ENCODE data around the gene SDK2.

Gene SDK2

DNA sequence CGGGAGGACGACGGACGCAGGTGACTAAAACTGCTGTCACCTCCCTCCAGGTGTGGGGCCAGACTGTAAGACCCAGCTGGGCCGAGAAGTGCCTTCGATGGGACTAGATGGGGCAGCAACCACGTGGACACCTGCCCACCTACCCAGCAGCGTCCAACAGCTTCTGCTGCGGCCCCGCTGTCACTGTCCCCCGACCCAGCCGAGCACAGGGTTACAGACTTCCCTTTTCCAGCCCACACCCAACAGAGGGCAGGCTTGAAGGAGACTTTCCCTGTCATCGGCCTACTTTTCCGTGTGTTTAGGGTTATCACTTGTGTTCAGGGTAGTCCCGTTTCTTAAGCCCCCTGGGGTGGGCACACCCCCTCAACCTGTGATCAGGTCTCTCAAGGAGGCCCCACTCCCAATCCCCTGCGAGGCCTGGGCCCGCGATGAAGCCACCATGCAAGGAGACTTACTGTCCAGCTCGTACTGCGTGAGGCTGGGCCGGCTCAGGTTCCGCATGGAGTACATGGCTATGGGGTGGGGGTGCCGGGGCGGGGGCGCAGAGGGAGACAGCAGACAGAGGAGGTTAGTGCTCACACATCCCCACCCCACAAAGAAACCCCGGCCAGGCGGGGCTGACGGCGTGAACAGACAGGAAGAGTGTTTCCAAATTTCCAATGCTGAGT is 263.7 kb downstream of the SDK2 start:
- DNase-seq, result no peak

DNA sequence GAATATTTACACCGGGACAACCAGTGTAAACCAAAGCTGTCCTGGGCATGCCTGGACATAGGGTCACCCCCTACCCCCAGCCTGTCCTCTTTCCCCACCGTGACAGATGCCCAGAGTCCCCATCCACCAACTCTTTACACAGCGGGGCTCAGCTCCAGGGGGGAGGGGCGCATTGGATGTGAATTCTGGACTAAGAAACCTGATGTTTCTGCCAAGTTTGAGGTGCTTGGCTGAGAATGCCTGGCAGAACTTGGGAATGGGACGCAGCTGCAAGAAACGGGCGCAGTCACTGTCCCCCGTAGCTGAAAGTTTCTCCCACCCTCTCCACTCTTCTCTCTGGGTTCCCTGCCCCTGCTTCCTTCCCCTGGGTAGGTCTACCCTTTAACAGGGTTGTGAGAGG is 264.4 kb downstream of the SDK2 start:
- DNase-seq, result no peak

DNA sequence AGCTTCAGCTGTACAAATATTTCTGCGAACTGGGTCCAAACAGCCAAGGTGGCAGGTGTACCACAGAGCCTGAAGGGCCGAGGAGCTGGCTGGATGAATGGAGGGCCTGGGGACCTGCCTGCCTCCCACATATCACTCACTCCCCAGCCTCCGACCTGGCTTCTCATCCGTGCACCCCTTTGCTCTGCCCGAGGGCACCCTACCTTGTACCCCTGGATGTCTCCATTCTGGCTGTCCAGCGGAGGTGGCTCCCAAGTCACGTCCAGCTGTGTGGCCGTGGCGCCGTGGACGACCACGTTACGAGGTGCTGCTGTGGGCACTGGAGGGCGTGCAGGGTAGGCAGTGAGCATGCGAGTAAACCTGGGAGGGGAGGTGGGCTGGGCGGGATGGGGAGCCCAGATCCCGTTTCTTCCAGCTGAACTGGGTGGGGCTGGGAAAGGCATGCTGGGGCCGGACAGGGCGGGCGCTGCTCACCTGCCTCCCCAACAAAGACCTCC is 265.2 kb downstream of the SDK2 start:
- DNase-seq, result no peak

DNA sequence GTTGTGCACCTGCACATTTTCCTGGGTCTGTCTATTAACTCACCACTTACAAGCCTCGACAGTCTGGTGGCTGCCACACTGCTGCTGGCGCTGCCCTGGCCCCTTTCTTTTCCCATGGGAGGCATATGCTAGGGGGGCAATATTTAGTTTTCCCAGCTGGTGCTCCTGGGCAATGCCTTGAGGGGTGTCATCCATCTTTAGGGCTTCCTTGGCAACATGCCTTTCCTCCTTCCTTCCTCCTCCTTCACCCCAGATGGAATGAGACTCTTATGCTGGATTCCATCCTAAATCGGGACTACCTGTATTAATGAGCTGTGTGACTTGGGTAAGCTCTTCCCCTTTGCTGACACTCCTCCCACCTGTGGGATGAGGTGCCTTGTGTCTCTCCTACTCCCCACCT is 267.6 kb downstream of the SDK2 start:
- no peak for DNase-seq

DNA sequence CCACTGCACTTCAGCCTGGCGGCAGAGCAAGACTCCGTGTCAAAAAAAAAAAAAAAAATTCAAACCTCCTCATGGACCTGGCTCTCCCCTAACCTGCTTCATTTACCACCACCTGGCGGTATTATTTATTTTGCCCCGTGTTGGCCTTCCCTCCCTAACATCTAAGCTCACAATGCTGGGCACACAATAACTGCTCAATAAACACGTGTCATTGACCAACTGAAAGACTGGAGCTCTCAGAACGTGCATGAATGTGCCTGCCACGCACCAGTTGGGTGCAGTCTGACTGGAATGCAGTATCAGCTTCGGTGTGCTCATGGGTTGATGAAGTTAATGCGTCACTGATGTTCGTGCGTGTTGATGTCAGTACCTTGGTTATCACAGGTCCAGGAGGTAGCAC is 268.1 kb downstream of the SDK2 start:
- DNase-seq, result no peak

DNA sequence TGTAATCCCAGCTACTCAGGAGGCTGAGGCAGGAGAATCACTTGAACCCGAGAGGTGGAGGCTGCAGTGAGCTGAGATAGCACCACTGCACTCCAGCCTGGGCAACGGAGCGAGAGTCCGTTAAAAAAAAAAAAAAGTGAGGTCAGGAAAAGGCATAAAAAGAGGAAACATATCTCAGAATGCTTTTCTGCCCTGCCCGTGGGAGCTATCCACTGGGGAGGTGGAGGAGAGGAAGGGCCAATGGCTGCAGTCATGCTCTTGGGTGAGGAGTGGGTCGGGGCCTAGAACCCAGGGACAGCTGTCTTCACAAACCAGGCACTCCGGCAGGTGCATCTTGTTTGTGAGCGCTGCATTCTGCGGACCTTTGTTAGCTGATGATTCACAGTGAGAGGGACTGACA is 272.4 kb downstream of the SDK2 start:
- DNase-seq, result no peak

DNA sequence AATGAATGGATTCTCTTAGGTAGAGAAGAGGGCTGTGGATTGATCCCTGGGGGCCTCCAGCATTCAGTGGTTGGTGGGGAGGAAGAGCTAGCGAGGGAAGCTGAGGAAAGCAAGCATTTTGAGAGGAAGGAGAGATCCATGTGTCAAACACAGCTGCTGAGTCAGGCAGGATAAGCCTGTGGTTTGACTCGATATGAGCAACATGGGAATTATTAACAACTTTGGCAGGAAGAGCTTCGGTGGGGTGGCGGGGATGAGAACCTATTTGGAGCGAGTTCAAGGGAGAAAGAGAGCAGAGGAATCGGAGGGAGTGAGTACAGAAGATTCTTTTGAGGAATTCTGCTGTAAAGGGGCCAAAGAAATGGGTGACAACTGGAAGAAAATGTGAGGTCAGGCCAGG is 273.0 kb downstream of the SDK2 start:
- no peak for DNase-seq

DNA sequence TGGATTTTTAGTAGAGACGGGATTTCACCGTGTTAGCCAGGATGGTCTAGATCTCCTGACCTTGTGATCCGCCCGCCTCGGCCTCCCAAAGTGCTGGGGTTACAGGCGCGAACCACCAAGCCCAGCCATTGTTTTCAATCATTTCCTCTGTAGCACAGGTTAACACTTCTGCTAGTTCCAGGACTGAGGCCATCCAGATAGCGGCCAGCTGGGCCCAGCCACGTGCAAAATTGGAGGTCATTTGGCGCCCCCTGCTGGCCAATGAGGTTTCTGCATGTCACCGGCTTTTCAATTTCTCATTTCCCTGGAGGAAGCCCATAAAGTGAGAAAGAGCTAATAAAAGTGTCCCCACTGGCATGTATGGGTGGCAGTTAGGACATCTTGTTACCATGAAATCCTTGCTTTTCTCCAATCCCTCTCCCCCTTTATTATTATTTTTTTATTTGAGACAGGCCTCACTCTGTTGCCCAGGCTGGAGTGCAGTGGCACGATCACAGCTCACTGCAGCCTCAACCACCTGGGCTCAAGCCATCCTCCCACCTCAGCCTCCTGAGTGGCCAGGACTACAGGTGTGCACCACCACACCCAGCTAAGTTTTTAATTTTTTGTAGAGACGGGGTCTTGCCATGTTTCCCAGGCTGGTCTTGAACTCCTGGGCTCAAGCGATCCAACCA is 274.3 kb downstream of the SDK2 start:
- DNase-seq, result peak; percentile 94

DNA sequence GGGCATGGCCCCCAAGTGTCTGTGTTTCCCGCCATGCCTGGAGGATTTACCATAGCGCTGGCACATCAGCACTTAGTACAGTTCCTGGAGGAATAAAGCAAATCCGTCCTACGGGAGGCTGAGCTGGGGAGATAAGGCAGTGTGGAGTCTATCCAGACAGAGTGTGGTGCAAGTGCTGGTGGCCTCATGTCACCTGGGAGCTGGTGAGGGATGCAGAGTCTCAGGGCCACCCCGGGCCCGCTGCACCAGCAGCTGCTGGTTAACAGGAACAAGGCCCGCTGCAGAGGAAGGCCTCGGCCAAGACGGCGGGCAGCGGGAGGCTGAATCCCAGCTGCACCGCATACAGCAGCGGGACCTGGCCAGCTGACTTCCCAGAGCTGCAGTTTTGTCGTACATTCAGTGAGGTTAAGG is 275.1 kb downstream of the SDK2 start:
- DNase-seq, result no peak

DNA sequence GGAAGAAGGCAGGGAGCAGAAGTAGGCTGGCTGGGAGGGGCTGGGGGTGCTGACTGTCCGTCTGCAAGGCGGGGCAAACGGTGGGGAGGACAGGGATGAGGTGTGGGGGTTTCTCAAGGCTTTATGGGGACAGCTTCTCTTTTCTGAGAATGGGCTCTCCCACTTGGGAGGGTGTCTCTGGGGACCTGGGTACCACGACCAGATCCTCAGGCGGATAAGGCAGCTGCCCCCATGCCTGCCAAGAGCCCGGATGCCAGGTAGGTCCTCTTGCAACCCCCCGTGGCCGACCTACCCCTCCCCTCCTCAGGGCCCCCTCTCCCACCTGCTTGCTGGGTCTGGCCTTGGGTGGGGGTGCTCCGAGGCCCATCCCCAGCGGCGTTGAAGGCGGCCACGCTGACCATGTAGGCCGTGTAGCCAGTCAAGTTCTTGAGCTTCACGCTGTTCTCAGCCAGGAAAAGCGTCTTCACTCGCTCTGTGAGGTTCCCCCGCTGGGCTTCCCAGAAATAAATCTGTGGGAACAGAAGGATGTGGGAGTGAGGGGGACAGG is 276.1 kb downstream of the SDK2 start:
- DNase-seq, result no peak

DNA sequence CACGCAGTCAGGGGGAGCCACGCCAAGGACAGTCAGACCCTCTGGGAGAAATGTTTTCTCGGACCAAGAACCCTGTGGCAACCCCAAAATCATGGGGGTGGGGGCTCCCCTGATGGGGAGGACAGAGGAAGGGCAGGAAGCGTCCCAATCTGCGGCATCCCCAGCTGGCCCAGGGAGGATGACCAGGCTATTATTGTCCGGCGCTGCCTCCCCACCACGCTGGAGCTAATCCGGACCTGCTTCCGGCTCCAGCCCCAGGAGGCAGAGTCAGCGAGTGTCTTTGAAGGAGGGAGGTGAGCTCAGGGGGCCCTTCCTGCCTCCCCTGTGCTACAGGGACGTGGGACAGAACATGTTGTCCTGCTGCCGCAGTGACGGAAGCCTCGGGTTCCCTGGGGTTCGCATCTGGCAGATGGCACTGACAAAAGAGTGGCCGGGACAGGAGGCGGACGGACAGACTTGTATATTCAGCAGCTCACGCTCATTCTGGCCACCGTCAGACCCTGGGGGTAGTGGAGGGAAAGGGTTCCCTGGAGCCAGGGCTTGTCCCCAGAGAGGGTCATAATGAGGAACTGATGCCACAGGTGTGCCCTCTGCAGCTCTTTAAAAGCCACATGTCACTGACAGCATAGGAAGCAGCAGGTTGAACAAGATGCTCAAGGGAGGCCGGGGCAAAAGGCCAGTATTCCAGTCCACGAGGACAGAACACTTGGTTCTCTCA is 278.2 kb downstream of the SDK2 start:
- DNase-seq, result no peak

DNA sequence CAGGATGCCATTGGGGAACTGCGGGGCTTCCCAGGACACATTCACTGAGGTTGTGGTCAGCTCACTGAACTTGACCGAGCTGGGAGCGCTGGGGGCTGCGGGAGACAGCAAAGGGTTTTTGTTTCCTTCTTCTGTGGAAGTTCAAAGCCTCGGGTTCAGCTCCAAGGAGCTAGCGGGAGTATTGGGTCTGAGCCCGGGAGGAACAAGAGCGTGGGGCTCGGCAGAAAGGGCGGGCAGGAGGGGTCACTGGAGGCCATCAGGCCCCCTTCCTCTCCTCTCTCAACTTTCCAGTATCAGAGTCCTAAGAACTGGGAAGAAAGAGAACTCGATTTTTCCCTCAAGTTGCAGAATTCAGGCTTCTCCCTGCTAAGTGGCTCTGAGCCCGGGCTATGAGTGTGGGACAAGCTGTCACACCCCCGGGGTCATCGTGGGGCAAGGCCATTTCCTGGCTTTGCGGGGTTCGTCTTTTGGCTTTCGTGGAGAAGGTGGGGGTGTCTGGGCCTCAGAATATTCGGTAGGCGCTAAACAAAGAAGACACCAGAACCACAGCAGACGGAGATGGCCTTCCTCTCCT is 278.9 kb downstream of the SDK2 start:
- DNase-seq, result no peak

DNA sequence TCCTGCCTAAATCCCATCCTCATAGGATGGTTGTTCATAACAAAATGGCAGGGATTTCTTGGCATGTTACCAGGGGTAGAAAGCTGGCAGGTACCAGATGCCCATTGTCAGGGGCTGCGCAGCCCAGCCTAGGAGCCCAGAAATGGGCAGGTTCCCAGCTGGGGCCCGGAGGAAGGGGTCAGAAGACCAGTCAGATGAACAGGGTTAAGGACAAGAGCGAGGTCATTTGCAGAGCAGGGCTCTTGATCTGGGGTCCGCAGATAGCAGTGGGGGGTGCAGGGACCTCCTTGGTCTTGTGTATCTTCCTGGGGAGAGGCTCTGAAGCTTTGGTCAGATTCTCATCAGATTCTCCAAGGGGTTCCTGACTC is 280.1 kb downstream of the SDK2 start:
- DNase-seq, result no peak

DNA sequence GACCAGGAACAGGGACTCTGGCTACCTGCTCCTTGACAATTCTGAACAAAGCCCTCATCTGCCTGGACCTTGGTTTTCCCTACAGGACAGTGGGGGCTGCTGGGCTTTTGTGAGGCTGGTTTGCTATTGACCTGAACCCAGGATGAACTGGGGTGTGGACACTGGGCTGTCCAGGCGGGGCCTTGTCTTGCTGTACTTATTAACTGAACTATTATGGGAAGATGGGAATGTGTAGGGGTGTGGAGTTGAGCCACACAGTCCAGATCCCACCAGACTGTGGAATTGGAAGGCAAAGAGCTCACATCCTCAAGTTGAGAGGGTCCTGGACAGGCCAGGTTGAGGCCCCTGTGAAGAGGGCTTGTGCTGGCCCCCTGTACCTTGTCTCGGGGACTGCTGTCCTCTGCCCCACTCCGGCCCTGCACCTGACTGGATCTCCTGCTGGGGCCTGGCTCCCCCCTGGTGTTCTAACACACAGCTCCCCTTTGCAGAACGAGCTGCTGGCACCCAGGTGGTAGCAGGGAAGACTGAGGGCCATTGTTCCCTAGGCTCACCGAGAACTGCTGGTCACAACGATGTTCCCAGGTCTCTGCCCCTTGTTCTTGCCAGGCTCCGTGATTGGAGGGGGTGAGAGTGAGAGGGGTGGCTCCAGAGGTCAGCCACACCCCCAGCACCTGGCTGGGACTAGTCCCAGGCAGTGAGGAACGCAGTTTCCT is 280.6 kb downstream of the SDK2 start:
- no peak for DNase-seq

DNA sequence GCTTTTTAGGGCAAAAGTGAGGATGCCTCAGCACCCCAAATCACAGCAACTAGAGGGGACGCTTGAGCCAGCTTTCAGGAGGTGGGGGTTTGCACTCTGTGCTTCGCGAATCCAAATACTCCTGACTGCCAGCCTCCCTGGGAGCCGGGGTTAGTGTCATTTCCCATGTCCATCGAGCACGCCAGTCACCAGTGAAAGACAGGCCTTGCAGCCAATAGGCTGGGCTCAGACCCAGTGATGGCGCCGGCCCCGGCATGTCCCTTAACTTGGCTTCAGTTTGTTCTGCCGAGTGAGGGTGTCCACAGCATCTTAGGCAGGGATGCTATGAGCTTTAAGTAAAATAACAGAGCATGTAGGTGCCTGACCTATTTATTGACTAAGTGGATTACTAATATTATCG is 281.5 kb downstream of the SDK2 start:
- DNase-seq, result no peak

DNA sequence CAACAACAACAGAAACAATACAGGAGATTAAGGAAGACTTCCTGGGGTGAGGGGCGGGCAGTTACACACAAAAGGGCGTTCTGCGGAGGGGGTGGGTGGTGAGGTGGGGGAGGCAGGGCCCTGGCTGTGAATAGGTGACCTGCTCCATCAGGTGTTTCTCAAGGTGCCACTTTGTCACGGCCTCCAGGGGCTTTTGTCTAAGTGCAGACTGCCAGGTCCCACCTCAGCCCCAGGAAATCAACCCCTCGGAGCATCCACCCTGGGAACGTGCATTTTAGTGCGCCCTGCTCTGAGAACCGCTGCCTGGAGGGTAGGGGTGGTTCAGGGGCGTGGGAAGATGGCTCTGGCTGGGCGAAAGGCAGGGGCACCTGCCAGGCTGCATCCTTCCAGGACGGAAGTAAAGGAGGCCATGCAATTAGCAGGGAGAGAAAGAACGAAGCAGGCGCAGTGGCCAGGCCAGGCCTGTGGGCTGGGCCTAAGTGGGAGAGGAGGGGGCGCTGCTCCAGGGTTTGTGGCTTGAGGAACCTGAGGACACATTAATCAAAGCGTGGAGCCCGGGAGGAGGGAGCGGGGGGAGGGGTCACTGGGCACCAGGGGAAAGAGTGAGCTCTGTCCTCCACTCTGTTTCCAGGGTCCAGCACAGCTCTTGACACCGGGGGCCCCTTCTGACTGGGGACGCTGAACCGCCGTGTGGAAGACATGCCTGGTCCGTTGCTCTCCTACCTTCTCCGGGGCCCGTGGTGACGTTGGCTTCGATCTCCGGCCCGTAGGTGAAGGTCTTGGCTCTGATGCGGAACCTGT is 283.1 kb downstream of the SDK2 start:
- no peak for DNase-seq

DNA sequence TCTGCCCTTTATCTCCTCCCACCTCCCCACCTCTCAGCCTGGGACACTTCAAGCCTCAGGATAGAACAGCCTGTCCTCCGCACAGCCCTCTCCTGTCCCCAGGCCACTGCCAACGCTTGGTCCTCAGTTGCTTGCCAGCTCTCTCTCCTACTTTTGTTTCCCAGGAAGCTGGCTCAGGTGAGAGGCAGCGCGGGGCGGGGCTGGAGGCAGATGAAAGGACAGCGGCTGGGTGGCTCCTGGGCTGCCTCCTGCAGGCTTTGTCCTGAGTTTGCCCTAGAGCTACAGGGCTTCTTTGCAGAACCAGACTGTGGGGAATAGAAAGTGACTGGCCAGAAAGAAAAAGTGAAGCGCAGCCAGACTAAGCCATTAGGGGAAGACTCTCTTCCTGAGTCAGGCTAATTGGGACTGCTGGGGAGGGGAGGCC is 284.2 kb downstream of the SDK2 start:
- no peak for DNase-seq

DNA sequence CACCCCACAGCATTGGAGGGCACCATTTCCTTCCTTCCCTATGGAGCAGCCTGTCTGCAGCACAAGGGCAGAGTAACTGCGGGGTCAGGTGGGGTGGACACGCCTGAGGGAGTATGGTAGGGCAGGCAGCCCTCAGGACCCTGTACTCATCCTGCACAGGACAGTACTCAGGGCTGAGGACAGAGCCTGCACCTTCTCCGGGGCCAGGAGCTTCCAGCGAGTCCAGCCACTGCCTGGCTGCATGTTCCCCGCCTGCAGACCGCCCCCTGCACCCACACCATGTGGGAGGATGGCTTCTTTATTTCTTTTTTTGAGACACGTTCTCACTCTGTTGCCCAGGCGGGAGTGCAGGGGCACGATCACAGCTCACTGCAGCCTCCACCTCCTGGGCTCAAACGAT is 284.9 kb downstream of the SDK2 start:
- no peak for DNase-seq

DNA sequence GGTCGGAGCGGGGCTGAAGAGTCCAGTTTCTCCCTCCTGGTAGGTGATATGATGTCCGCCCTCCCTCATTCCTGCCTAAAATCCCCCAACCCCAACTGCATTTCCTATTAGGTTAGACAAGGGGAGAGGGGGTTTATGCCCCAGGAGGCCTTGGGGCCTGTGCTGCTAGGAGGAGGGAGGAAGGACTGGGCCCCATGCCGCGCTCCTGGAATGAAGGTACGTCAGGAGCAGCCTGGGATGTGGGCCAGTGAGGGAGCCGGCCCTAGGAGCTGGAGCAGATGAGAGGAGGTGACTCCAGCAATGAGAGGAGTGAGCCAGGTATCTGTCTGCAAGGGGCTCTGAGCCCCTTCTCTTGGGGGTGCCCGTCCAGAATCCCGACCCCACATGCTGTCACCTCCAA is 285.6 kb downstream of the SDK2 start:
- DNase-seq, result no peak

DNA sequence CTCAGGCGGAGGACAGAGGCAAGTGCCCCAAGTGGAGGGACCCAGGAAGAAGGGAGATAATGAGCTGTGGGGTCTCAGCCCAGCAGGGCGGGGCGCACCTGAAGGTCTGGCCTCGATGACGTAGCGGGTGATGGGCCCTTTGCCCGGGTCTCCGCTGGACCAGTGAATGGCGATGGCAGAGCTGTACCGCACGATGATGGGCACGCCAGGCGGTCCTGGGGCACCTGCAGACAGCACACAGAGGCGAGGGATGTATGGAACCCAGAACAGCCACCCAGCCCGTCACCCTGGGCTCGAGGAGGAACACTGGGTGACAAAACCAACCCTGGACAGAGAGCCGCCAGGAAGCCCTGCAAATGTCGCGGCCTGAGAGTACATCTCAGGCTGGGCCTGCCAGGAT is 286.3 kb downstream of the SDK2 start:
- no peak for DNase-seq

DNA sequence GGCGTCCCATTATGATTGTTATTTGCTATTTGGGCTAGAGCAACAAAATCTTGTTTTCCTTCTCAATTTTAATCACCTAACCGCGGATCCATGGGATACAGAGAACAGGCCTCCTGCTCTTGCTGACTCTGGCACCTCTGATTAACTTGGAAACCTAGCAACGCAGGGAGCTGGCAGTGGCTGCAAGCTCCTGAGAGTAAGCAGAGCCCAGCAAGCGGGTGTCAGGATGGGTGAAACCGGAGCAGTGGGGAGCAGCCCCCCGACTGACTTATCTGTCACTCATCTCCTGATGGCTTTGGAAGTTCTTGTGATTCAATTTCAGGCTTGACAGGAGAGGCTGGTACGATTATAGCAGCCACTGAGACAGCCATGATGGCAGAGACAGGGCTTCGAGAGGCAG is 286.9 kb downstream of the SDK2 start:
- no peak for DNase-seq

DNA sequence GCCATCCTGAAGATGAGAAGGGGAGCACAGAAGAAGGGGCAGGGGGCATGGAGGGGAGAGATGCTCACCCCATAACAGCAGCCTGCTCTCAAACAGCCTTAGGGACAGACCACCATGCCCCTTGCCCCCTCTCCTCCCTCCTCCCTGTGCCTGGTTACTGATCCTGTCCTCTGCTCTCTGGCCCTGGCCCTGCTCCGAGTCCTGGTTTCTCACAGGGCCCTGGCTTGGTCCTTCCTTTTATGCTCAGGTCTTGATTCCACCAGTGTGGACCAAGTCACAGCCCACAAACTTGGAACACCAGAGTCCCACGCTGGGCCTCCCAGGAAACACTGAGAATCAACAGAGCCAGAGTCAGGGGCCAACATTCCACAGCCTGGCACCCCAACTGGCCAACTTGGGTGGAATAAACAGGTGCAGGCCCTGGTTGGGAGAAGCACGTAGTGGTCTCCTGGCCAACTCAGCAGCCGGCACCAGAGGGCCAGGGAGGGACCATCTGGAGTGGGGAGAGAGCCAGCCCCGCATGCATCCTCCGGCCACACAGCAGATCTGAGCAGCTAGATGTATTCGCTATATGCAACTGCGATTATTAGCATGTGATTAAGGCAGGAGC is 287.6 kb downstream of the SDK2 start:
- no peak for DNase-seq

Data from right forelimb (tissue), 1 donor.